GM19328 (cell line): ENCODE results near the gene BRD1.

Experiments
- ATAC-seq: cut with Tn5 transposase; IDR thresholded peaks from one replicate; pipeline ENCODE4 v1.9.1; 2021; ENCODE audit warnings: mild to moderate bottlenecking, moderate library complexity; ENCODE audit not compliant: unreplicated experiment

BRD1 gene

GRCh38 chr22:49803737-49804375, 23.8 kb downstream of the BRD1 start:
- ATAC-seq, result no peak

- no peak for ATAC-seq
Observed at GRCh38 chr22:49803134-49803533, 24.5 kb downstream of the BRD1 start.

DNA sequence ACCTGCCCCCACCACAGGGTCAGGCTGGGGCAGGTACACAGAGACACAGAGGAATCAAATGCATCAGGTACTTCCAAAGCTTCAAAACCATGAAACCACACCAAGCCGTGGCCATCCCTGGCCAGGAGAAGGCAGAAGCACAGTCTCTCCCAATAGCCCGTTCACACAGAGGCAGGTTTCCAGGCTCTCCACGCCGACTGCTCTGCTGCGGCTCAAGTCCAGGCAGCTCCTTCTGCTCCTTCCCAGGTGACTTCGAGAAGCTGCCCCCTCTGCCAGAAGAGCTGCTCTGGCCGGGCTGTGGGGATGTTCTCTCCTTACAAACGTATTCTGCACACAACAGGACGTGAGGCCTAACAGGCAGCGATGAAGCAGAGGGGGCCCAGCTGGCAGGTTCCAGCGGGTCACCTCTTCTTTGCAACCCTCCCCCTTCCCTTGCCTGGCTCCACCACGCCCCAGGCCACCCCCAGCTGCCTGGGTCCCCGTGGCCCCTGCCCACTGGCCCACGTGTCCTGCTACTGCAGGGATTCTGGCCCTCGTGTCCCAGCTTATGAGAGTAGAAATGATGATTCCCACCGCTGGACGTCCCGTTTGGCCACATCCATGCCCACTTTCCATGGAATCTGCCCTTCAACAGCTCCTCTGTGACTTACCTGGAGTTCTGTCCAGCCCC, 26.1 kb downstream of the BRD1 start:
- ATAC-seq, result no peak

- no peak for ATAC-seq
Observed at GRCh38 chr22:49800408-49801238, 27.1 kb downstream of the BRD1 start.

- no peak for ATAC-seq
Observed at GRCh38 chr22:49799431-49800075, 28.1 kb downstream of the BRD1 start.

- ATAC-seq, result no peak
Observed at GRCh38 chr22:49798486-49799151, 29.1 kb downstream of the BRD1 start.

DNA sequence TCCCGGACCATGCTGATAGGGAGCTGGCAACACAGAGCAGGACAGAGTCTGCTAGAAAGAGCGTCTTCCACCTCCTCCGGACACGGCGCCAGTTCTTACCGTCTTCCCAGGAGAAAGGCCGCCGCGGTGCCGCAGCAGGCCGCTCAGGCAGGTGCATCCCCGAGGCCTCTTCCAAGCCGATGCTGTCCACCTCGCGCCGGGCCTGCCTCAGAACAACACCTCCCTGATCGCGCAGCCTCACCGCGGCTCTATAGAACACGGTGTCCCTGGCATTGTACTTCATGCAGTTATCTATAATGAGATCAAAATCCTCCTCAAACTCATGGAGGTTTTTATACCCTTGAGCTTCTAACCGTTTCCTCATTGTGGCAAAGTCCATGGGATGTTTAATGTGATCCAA, 30.0 kb downstream of the BRD1 start:
- ATAC-seq, result no peak

GRCh38 chr22:49796596-49797270, 30.9 kb downstream of the BRD1 start:
- no peak for ATAC-seq

DNA sequence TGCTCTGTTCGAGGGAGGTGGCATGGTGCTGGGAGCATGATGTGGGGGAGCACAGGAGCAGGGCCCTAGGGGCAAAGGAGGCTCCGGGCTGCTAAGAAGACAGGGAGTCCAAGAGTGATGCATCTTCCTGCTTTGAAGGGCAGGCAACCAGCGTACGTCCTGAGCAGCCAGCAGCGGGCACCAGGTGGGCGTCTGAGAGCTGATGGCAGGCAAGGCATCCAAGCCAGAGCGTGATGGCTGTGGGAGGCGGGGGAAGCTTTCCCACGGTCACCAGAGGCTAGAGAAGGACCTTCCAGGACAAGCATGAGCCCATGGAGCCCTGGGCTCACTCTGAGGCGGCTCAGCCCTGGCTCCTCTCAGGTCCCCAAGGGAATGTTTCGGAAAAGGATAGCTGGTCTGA, 32.2 kb downstream of the BRD1 start:
- ATAC-seq, result no peak

DNA sequence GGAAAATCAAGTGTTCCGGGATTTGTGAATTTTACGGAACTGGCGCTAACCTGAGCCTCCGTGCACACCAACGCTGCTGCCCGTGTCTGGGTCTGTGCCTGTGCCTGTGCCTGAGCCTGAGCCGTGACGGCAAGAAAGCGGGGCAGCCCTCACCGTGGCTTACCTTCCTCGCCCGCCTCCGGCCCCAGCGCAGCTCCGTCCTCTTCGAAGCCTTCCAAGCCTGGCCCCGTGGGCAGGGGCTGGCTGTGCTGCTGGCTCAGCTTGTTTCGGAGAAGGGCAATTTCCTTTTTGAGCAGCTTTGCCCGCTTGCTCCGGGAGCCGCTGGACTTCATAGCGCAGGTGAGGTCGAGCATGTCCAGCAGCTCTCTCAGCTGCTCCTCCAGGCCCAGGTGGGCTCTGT, 33.8 kb downstream of the BRD1 start:
- ATAC-seq, result no peak

- no peak for ATAC-seq
Observed at GRCh38 chr22:49793296-49793695, 34.4 kb downstream of the BRD1 start.

- no peak for ATAC-seq
Observed at GRCh38 chr22:49792107-49792506, 35.6 kb downstream of the BRD1 start.

GRCh38 chr22:49791682-49792081, 36.0 kb downstream of the BRD1 start:
- no peak for ATAC-seq

- no peak for ATAC-seq
Observed at GRCh38 chr22:49790912-49791311, 36.8 kb downstream of the BRD1 start.

DNA sequence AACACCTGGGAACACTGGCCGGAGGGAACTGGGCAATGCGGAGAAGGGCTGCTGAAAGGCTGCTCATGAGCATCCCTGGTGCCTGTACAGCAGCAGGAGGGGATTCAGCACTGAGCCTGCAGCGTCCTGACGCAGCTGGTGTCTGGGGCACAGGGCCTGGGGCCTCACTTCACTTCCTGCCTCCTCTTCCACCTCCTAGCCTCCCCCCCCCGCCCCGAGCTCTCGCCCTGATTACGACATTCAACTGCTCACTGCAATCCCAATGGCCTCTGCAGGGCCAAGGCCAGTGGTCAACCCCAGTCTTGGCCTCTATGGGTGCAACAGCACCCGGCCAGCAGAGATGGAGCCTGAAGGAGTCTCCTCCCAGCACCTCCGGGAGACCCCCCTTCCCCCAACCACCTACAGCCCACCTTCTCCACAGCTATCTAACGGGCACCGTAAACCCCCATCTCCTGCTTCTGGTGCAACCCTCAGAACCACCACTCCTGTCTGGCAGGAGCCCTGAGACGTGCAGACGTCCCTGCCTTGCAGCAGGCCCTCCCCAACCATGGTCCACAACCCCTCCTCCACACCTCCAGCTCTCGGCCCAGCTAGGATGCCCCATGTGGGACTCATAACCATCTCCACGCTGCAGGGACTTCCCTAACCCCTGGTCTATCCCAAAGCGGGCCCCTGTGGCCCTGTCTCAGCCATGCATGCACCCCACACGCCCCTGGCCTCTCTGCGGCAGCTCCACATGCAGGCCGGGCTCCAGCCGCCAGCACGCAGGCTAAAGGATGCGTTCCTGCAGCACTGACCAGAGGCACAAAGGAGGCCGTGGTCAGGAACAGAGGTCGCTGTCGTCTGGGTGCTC, 38.2 kb downstream of the BRD1 start:
- no peak for ATAC-seq

DNA sequence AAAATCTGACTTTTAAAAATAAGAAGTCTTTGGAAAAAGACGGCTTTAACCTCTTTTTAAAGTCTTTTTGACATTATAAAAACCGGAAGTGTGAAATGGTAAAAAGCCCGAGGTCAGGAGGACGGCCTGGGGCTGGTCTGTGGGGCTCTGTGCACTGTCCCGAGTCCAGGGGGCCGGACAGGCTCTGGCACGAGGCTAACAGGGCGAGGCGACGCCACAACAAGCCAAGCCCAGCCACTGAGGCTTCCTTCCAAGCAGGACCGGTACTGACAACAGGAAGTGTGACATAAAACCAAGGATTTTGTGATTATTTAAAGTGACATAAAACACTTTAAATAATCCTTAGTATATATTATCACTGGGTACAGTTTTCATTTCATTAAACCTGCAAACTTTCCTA, 39.2 kb downstream of the BRD1 start:
- no peak for ATAC-seq

DNA sequence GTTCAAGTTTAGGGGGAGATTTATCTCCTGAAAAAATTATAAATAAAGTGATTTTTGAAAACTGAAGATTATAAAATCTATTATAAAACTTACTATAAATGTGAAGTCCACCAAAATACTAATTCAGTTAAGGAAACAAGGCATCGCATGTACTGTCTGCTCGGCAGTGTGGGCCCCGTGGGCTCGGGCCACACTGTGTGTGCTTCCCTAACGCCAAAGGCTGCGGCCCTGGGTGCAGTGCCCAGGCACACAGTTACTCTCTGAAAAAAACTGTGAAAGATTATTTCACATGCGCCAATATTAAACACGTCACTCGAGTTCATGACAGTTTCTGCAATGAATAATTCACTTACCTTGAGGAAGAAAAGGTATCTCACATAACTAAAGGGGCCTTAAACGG, 39.8 kb downstream of the BRD1 start:
- ATAC-seq, result no peak

- ATAC-seq, result no peak
Observed at GRCh38 chr22:49786976-49787706, 40.5 kb downstream of the BRD1 start.
